IPS-18c (cell line): Measurements from ENCODE around the gene NUAK1.

Experiments
- H3K4me3 ChIP-seq: 2 replicates; pipeline ENCODE4 v1.7.0; 2013; ENCODE audit warnings: low read depth, mild to moderate bottlenecking, low read length, moderate library complexity; ENCODE audit not compliant: insufficient read depth
- H3K9me3 ChIP-seq: one replicate; pipeline ENCODE4 v1.6.1; 2013; ENCODE audit warnings: mild to moderate bottlenecking, low read length, moderate library complexity; ENCODE audit not compliant: control insufficient read depth, insufficient read depth

Gene NUAK1

DNA sequence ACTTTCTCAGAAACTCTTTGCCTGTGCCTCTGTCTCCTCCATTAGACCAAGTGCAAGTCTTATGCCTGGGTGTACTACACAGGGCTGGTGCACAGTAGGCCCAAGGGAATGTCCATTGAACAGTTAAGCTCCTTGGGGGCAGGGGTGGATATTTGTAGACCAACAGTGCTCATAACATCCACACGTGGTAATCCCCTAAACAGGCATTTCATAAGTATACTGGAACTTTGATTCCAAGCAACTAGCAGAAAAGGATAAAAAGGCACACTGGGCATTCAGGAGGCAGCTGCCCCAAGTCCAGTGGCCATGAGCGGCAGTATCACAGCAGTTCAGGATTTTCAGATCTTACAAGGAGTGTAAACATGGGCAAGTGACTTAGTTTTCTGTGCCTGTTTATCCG is 16.8 kb downstream of the NUAK1 start:
- no peaks in the 10 kb centered on the region for H3K9me3 ChIP-seq
- H3K4me3 ChIP-seq, result no peak overlapping the region

DNA sequence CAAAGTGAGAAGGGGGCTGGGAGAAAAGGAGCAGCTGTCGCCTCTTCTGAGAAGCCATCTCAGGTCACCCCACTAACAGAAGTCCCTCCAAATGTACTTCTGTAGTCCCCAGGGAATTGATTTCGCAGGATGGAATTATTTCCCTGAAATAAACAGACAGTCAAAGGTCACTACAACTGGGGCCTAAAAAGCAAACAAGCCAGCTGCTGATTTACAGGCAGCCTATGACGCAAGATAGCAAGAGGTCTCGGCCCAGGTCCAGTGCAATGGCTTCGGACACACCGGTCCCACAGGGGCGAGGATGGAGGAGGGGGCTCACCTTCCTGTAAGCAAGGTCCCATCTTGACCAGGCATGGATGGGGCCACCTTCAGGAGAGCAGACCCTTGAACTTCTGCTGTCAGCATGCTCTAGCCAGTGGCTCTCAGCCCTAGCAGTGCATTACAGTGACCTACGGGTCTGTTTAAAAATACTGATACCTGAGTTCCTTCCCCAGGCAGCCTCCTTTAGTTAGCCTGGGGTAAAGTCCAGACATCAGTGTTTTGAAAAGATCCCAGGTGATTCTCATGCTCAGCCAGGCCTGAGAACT is 18.1 kb downstream of the NUAK1 start:
- Histone ChIP-seq H3K4me3 (no peak overlapping the region), H3K9me3 (no peaks in the 10 kb centered on the region)

DNA sequence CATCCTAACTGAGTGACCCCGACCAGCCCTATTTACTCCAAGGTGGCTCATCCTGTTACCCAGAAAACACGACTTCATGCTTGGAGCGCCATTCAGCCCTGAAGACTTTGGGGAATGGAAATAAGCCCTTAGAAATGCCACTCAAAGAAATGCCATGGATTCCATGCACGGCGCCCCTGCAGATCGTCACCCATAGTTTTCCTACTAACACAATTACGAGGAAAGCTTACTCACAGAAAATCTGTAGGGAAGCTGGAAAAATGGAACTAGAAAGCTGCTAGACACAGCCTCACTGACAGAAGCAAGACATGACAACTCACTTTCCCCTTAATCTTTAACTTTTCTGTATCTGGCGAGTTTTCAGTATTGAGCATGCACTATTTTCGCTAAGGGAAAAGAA is 19.5 kb downstream of the NUAK1 start:
- no peaks in the 10 kb centered on the region for H3K9me3 ChIP-seq

GRCh38 chr12:106118381-106119130 is 20.2 kb downstream of the NUAK1 start:
- Histone ChIP-seq H3K9me3 (no peaks in the 10 kb centered on the region), H3K4me3 (no peak overlapping the region)

More for the DNA sequence above, 19.5 kb downstream of the NUAK1 start:
- H3K4me3 ChIP-seq, result no peak overlapping the region

DNA sequence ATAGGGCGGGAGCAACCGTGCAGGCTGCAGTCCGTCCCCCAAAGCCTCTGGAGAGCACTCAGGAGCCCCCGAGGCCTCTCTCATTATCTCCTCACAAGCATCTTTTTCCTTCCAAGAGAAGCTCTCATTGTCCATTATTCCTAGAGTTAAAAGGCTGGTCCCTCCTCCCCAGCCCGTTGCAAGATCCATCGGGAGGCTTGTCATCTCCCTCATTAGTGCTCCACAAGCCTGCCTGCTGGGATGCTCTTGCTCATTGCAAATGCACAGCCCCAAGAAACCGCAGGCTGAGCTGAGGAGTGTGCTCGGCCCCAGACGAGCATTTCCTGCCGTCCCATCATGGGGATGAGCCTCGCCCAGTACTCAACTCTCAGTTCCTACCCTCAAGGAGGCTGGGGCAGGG is 23.3 kb downstream of the NUAK1 start:
- H3K4me3 ChIP-seq, result no peak overlapping the region
- H3K9me3 ChIP-seq, result no peaks in the 10 kb centered on the region

DNA sequence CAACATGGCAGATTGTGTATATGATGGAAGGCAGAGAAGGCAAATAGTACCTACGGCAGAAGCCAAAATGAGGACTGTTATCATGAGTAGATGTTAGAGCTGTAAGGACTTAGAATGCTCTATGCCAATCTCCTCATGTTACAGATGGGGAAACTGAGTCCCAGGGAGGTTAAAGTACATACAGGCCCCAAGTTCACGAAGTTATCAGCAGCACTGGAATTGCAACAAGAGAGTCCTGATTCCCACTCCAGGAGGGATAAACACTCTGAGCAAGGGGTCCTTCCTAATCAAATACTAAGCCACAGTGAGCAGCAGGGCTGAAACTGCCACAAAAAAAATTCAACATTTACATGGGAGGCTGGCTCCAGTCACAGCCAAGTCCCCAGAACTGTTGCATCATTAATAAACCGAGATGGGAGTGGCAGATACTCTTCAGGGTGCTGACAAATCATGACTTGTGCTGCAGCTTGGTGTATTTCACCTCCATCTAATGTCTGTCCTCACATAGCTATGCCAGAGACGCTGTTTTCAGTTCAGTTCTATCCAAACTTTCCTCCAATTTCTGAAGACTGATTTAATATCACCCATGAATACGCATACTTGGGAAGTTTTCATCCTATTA is 24.2 kb downstream of the NUAK1 start:
- Histone ChIP-seq H3K9me3 (no peaks in the 10 kb centered on the region), H3K4me3 (no peak overlapping the region)

- no peaks in the 10 kb centered on the region for H3K9me3 ChIP-seq
- no peak overlapping the region for H3K4me3 ChIP-seq
Measured at GRCh38 chr12:106113824-106114446, 24.8 kb downstream of the NUAK1 start.

DNA sequence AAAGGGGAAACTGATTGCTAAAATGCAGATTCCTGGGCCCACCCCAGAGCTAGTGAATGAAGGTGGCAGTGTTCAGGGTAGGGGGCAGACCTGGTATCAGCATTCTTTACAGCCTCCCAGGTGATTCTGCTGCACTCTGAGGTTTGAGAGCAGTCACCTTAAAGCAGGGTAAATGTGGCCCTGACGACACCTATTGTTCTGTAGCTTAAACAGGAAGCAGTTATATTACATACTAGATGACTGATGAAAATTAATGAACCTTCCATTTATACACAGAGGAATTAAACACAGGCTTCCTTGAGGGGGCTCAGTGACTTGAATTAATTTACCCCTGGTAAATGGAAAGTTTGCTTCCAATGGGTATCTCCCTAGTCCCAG is 25.3 kb downstream of the NUAK1 start:
- no peak overlapping the region for H3K4me3 ChIP-seq
- no peaks in the 10 kb centered on the region for H3K9me3 ChIP-seq

DNA sequence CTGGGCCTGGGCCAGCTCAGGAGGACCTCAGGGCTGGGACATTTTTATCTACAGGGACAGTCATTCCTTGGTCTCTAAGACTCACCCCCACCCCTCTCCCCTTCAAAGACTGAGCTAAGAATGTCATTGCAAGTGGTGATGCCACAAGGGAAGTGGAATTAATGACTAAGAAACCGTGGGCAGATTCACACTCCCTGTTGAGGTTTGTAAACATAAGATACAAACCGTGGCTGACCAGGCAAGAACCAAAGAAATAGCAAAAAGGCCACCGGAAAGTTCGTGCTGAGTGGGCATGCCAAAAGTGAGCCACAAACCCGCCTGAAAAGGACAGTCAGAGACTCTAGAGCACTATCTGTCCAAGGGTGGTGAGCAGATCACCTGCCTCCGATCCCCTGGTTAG is 25.7 kb downstream of the NUAK1 start:
- no peaks in the 10 kb centered on the region for H3K9me3 ChIP-seq
- no peak overlapping the region for H3K4me3 ChIP-seq

DNA sequence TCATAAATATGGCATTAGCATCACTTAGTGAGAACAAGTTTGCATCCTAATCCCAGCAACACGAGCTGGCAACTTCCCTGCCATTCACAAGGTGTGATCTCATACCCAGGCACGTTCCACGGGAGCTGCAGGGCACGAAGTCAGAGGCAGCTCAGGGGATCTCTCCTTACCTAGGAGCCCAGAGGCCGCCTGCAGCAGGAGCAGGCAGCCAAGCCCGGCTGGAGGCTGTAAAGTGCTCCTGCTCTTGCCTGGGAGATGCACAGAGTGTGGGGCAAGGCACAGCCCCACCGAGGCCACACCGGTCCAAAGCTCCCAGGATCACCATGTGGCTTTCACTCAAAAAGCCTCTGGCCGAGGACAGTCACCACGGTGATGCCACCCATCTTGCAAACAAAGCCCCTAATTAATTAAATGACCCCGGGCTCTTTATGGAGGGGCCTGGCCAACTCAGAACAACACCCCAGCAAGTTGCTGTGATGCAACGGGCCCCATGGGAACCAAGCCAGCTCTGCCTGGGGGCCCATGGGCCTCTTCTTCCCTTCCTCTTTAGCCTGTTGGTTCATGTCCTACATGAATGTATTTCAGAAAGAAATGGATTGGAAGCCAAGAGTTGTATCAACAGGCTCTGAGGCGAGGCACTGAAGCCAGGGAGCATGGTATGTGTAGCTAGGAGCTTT is 26.5 kb downstream of the NUAK1 start:
- Histone ChIP-seq H3K4me3 (no peak overlapping the region), H3K9me3 (no peaks in the 10 kb centered on the region)

- Histone ChIP-seq H3K4me3 (no peak overlapping the region), H3K9me3 (no peaks in the 10 kb centered on the region)
Measured at GRCh38 chr12:106110626-106111300, 28.0 kb downstream of the NUAK1 start.

DNA sequence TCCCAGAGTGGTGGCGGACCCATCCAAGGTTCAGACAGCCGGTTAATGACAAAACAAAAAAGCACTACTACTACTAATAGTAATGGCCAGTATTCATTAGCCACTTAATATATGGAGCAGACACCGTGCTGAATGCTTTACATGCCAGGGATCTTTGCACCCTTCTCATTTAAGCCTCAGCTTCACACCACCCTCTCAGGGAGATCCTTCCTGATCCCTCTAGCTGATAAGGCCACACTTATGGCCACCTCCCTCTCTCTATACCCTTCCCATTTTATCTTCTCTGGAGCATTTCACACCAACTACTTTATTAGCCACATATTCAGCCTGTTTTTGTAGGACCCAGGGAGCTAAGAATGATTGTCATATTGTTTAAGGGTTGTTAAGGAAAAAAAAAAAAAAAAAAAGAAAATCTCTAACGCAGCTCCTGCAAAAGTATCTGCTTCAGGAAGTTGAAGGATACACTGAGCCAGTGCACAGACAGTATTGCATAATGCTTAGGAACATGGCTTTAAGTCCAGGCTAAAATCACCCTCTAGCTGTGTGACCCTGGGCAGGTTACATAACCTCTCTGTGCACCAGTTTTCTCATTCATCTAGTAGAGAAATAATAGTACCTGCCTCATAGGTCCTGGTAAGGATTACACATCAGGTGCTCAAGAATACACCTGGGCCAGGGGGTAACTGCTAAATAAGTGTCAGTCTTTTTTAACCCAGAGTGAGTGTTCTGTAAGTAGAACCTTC is 29.4 kb downstream of the NUAK1 start:
- Histone ChIP-seq H3K9me3 (peaks cover 2% of the 10 kb centered on the region), H3K4me3 (no peak overlapping the region)

DNA sequence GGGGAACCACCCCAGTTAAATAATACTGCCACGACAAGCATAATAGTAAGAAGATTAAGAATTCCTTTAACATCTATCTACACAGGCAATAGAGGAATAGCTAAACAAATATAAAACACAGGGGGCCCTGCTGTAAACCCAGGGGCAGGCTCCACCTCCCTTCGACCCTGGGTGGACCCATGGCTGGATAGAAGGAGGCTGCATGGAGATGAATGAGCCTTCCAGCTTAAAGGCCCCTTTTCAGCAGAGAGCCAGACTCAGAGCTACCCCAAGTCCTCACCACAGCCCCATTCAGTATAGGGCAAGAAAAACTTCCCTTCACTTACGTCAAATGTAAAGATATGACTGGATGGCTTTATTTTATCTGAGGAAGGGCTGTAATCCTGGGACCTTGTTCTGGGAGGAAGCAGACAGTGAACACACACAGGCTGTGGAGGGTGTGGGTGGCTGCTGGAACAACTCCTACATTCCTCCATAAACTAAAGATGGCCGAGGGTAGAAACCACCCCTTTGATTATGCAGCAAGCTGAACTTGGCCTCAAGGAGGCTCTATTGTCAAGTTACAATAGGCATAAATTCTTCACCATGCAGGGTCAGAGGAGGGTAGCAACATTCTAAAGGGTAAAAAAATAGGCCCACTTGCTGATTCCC is 30.4 kb downstream of the NUAK1 start:
- Histone ChIP-seq H3K4me3 (no peak overlapping the region), H3K9me3 (peaks cover 2% of the 10 kb centered on the region)

GRCh38 chr12:106107566-106107965 is 31.2 kb downstream of the NUAK1 start:
- peaks cover 2% of the 10 kb centered on the region for H3K9me3 ChIP-seq
- no peak overlapping the region for H3K4me3 ChIP-seq

DNA sequence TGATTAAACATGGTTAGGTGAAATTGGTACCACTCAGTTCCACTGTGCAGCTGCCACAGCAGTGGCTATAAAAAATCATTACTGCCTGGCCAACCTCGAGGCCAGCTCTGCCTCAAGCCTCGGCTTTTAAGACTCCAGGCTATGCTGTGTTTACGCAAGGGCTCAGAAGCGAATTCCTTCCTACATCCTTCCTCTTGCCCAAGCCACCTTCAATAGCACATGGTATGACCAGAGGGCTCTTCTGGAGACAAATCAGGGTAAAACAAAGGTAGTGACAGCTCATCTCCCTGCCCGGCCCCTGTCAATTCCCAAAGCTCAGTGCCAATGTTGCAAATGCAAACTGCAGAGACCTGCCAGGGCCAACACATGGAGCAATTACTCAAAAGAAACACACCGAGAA is 31.9 kb downstream of the NUAK1 start:
- Histone ChIP-seq H3K4me3 (no peak overlapping the region), H3K9me3 (peaks cover 2% of the 10 kb centered on the region)

DNA sequence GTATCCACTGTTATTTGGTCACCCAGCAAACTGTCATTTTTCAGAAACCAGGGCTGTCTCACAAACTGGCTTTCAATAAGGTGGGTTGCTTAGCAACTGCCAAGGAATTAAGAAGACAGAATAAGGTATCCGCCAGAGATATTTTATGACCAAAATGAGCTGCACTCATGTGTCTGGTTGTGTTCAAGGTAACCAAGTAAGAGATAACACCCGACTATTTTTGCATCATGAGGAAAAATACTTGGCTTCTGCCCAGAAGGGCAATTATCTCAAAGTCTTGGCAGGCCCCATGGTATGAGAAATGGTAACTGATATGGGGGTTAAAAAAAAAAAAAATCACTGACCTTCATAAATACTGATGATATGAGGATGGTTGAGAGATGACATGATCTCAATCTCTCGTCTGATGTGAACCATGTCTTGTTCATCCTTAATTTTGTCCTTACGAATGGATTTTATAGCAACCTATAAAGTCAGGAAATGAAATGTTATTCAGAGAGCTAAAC is 32.6 kb downstream of the NUAK1 start:
- H3K4me3 ChIP-seq, result no peak overlapping the region
- H3K9me3 ChIP-seq, result peaks cover 2% of the 10 kb centered on the region
